PC-9 (cell line): Measurements from ENCODE around the gene SLC18A3.

Source experiments
- EZH2 ChIP-seq: fragments of 200-600 bp; sonication (generic); IDR thresholded peaks from 2 replicates; pipeline ENCODE4 v1.8.0; 2017; ENCODE audit warnings: antibody characterized with exemption, low read depth
- TF ChIP-seq, protein P1 (sequence below): fragments of 200-600 bp; sonication (generic); conservative IDR thresholded peaks from 2 replicates; pipeline ENCODE4 v1.6.1; 2017; ENCODE audit warnings: mixed run types, antibody characterized with exemption, mild to moderate bottlenecking, moderate library complexity

DNA sequence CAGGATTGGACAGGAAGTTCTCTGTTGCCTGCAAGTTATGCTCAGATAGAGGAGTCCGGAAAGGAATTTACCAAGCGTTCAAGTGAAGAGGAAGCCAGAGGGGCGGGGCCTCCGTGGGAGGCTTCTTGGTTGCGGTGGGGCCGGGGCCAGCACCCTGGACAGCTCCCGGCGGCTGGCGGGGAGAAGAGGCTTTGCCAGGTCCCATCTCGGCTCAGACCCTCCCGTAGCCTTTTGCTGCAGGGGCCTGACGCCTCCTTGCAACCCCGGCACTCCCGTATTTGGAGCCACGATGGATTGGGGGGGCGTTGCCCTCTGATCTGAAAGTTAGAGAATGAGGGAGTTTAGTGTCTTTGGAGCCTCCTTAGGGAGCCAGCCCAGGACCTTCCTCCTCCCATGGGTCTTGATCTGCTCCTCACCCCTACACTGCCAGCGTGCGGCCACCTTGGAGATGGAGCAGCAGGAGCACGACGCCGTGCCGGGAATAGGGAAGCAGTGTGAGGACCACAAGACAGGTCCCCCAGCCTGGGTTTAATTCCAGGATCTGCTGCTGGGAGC lies 3.1 kb upstream of the SLC18A3 start:
- TF ChIP-seq, protein P1, sequence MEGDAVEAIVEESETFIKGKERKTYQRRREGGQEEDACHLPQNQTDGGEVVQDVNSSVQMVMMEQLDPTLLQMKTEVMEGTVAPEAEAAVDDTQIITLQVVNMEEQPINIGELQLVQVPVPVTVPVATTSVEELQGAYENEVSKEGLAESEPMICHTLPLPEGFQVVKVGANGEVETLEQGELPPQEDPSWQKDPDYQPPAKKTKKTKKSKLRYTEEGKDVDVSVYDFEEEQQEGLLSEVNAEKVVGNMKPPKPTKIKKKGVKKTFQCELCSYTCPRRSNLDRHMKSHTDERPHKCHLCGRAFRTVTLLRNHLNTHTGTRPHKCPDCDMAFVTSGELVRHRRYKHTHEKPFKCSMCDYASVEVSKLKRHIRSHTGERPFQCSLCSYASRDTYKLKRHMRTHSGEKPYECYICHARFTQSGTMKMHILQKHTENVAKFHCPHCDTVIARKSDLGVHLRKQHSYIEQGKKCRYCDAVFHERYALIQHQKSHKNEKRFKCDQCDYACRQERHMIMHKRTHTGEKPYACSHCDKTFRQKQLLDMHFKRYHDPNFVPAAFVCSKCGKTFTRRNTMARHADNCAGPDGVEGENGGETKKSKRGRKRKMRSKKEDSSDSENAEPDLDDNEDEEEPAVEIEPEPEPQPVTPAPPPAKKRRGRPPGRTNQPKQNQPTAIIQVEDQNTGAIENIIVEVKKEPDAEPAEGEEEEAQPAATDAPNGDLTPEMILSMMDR = no peak
- TF ChIP-seq EZH2 = no peak
